GM18861 (cell line): ENCODE measurements around the gene GCK.

Experiments used
- ATAC-seq: cut with Tn5 transposase; IDR thresholded peaks from one replicate; pipeline ENCODE4 v1.9.1; 2021; ENCODE audit not compliant: unreplicated experiment

GCK gene

DNA sequence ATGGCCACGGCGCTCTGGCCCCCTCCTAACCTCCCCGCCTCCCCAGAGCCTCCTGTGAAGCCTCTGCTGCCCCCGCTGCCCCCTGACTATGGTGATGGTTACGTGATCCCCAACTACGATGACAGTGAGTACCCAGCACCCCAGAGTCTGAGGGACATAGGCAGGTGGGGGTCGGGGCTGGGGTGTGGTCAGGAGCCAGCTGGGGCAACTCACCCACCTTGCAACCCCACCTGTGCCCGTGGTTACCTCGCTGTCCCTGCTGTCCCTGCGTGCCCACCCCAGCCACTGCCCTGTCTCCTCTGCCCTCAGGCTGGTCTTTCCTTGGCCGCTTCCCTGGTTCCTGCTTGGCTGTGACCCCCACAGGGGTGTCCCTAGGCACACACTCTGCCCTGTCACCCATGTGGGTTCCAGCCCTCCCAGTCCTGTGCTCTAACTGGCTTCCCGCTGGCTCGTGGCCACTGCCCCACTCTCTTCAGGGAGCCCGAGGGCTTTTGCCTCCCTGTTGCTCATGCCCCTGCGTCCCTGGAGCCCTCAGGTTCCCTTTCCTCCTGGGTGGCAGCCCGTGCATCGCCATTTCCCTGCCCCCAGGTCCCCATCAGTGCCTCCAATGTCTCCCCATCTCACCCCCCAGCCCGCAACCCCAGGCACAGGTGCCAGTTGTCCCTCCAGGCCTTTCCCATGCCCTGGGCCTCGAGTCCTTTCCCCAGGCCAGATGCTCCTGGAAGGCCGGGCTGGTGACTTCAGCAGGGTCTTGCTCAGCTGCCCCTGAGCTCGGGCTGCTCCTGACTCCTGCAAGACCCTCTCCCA, 81.1 kb downstream of the GCK start:
- no peak for ATAC-seq

DNA sequence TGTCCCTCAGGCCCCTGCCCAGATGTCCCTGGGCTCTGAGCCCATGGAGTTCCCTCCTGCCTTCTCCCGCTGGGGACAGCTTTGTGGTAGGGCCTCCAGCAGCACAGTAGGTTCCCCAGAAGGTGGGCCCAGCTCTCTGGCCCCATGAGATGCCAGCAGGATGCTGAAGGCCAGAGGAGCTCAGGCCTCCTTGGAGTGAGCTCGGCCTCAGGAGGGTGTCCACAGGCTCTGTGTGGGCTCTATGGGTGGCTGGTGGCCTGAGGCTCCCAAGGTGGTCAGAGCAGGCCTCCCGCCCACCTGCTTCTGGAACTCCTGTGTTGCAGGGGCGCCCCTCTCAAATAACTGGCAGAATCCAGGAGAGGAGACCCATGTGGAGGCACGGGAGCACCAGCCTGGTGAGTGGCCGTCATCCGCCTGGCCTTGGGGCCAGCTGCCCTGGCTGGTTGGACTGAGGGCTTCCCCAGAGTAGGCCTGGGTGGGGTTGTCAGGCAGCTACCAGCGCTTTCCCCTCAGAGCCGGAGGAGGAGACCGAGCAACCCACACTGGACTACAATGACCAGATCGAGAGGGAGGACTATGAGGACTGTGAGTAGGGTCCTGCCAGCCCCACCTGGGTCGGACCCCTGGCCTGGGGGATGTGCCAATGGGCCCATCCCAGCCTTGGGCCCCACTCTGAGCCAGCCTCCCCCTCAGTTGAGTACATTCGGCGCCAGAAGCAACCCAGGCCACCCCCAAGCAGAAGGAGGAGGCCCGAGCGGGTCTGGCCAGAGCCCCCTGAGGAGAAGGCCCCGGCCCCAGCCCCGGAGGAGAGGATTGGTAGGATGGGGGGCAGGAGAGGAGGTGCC, 81.9 kb downstream of the GCK start:
- ATAC-seq: no peak

DNA sequence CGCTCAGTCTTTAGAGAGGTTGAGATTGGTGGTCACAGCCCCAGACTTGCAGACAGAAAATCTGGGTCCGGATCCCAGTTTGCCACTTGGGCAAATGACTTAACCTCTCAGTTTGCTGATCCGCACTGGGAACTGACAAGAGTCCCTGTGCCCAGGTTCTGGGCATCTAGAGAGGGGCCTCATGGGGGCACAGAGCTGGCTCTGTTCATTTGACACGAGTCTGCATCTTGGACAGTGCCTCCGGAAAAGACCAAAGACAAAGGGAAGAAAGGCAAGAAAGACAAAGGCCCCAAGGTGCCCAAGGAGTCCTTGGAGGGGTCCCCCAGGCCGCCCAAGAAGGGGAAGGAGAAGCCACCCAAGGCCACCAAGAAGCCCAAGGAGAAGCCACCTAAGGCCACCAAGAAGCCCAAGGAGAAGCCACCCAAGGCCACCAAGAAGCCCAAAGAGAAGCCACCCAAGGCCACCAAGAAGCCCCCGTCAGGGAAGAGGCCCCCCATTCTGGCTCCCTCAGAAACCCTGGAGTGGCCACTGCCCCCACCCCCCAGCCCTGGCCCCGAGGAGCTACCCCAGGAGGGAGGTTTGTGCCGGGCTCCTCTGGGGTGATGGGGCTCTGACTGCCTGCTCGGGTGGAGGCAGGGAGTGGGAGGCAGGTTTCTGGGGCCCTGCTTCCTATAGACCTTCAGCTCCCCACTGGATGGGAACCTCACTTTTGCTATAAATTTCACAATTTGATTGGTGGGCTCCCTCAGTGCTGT, 82.8 kb downstream of the GCK start:
- ATAC-seq: no peak

DNA sequence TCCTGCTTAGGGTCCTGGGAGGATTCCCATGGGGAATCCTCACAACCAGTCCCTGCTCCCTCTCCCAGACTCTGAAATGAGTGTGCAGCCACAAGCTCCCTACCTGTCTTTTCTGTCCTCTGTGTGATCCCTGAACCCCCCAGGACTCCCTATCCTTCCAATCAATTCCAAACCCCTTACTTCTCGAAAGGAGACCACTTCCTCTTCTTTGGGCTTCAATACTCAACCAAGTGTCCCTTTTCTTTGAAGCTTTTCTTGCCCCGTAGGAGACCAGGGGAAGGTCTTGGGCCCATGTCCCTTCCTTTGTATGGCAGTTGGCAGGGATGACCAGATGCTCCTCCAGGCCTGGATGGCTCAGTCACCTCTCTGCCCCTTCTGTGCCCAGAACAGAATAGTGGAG, 83.4 kb downstream of the GCK start:
- ATAC-seq: no peak

DNA sequence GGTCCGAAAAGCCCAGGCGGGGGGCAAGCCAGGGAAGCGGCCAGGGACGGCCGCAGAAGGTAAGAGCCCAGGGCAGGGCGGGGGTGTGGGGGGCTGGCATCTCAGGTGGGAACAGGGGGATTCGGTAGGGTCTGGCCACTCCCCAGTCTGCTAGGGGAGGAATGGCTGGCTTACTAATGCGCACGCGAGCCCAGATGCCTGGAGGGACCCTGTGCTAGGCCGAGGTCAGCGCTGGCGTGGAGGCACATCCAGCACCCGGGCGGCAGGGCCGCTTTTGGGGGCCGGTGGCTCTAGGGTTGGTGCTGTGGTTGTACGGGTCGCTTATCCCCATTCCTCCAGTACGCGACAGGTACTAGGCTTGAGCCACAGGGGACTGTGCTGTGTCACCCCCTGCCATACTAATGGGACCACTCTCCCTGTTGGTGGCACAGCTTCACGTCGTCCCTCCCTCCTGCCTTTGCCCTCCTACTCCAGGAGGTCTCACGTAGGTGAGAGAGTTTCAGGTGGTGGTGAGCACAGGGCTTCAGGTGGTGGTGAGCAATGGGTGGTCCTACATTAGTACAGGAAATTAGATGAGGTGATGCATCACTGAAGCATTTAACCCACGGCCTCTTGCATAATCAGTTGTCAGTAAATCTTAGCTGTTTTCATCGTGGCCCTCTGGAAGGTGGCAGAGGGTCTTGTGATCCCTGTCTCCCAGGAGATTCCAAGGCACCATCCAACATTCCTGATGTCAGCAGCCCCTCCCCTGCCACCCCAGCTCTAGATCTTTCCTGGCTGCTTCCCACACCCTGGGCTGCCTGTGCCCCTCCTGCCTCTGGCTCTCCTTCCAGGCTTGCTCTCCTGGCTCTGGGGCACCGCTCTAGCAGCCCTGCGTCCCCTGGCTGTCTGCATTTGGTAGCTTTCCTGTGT, 84.1 kb downstream of the GCK start:
- ATAC-seq: no peak

DNA sequence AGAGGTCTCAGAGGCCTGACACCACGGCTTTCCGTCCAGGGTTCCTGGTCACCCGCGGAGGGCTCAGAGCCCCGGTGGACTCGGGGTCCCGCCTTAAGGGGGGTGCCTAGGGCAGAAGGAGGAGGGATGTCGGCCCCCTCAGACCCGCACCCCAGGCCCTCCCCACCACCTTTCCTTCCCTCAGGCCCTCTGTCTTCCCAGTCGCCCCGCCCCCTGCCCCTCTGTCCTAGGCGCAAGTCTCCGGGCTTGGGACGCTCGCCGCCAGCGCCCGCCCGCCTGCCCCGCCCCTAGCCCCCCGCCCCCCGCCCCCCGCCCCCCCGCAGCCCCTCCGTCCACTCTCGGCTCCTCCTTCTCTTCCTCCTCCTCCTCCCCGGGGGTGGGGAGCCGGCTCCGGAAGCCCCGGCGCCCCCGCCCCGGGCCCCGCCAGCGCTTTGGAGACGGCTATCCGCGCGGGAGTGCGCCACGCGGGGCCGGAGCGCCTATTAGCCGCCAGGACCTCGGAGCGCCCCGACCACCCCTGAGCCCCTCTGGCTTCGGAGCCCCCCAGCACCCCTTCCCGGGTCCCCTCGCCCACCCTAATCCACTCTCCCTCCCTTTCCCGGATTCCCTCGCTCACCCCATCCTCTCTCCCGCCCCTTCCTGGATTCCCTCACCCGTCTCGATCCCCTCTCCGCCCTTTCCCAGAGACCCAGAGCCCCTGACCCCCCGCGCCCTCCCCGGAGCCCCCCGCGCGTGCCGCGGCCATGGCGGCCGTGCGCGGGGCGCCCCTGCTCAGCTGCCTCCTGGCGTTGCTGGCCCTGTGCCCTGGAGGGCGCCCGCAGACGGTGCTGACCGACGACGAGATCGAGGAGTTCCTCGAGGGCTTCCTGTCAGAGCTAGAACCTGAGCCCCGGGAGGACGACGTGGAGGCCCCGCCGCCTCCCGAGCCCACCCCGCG, 85.0 kb downstream of the GCK start, which contains the start of gene AEBP1:
Gene AEBP1, plus strand, starts transcription at position 423 of the 937 bp plus-strand sequence. Its CDS starts 321 bp downstream, at position 744.
- ATAC-seq: no peak

DNA sequence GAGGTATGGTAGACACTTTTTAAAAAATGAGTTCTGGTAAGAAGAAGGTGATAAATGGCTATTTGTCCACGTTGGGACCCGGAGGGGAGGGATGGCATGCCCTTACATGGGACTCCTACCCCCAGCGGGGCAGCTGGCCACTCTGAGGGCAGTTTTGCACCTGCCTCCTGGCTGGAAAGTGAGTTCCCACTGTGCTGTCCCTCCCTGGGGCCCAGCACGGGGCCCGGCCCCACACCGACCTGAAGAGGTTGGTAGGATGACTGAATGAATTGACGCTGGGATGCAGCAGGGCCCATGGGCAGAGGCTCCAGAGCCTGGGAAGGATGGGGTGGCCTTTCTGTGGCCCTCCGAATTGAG, 85.7 kb downstream of the GCK start:
- no peak for ATAC-seq

DNA sequence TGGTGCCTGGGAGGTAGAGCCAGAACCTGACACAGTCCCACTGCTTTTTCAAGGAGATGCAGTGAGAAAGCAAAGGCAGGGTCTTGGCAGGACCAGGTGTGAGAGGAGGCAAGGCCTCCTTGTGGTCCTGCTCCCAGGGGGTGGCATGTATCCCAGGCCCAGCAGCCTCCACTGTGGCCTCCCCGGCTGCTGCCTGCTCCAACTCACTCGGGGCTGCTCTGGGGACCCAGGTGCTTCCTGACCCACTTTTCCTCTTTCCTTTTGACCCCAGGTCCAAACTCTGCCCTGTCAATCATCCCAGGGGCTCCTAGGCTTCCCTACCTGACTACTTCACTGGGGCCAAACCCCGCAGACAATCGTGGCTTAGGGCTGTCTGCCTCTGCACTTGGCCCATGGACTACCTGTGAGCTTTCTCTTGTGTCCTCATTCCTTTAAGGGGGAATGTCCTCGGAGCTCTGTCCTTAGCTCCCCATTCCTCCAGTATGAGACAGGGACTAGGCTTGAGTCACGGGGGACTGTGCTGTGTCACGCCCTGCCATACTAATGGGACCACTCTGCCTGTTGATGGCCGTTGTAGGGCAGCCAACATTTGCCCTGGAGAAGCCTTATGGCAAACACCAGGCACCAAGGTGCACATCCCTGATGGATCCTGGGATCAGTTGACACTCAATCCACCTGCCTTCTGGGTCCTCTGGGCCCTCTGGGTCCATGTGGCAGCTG, 86.2 kb downstream of the GCK start:
- no peak for ATAC-seq

DNA sequence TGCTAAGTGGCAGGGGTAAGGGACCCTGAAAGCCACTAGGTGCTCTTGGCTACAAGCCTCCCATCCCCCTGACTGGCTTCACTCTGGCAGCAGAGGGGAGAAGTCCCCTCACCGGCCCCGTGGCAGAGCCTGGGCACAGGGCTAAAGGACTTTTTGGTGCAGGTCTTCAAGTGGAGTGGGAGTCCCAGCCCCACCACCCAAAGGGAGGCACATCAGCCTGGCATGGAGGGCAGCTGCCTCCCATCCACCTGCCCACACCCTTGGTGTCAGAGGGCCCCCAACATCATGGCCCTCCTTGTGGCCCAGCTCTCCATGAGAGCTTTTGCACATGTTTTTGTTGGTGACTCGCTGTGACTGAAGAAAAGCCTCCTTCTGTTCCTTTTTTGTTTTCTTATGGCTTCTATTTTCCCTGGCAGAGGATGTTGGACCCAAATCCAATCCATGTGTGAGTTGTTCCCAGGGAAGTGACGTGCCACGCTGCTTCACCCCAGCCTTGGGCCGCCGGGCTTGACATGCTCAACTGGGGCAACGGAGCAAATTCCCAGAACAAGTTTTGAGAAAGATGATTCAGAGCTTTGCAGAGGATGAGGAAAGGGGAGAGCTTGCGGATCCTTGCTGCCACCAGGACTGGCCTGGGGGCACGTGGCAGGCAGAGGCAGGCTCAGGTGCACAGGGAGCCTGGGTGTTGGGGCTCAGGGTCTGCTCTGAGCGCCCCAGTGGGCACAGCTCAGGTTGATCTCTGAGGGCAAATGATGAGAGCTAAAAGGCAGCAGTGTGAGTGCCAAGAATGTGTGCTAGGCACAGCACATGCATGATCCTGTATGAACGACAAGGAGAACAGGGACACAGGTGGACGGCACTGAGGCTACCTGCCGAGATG, 87.0 kb downstream of the GCK start:
- ATAC-seq: no peak

DNA sequence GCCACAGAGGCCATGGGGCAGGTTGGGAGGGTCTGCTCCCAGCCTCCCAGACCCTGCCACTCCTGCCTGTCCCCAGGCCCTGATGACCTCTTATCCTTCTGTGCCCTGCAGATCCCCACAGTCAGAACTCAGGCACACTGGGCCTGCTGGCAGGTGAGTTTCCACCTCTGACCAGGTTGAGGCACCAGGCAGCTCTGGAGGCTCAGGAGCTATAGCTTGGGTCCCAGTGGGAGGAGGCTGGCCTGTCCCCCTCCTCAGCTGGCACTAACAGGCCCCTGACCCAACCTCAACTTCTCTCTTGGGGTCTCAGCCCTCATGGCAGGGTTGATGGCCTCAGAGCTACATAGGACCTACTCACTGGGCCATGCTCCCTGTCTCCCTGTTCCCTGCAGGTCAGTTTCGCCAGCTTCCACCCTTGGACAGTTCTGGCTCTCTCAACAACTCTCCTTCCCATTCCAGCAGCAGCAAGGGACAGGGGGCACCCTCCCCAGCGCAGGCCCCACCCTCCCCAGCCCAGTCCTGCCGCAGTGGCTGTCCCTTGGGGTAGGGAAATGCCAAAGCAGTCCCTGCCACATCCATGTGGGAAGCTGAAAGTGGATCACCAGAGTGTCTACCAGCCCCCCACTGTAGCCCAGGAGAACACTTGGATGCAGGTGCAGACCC, 87.8 kb downstream of the GCK start:
- ATAC-seq: no peak

DNA sequence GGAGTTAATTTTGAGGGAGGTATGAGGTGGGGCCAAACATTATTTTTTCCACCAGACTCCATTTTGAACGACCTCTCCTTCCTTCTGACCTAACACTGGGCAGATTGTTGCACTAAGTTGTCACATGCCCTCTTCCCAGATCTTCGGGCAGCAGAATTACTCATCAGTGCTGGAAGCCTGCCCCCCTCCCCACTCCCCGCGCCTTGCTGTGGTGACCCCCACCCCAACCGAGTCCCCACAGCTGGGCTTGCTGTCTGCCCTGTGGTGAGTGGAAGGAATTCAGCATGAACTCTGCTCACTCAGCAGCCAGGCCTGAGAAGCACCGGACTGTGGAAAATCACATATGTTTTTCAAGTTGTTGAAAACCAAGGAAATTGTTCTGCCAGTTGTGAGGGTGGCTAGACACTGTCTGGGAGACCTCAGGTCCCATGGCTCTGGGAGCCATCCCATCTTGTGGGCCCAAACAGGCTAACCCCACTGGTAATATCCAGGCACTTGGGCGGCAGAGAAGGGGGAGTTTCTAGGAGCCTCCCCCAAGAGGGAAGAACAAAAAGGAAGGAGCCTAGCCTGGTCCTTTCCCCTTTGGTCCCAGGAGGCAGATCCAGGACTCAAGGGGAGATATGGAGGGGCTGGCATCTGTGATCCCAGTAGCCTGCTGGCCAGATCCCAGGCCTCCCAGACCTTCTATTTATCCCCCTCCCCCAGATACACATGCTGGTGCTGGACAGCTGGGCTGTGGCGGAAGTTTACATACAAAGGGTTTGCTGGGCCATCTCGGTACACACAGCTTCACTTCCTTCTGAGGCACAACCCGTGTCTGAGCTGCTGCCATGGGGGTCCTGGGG, 88.6 kb downstream of the GCK start:
- no peak for ATAC-seq

DNA sequence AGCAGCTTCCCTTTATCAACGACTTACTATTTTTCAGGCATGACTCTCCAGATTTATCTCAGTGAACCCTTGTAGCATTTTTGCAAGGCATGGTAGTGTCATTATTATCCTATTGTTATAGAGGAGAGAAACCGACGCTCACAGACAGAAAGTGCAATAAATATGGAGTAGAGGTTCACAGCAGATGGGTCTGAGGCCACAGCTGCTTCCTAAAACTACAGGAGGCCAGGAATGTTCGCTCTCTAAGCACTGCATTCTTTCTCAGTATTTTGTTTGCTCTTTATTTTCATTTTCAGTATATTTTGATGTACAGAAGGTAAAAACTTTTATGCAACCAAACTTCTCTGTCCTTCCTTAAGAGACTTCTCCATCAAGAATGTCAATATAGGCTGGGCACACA, 89.6 kb downstream of the GCK start:
- no peak for ATAC-seq

DNA sequence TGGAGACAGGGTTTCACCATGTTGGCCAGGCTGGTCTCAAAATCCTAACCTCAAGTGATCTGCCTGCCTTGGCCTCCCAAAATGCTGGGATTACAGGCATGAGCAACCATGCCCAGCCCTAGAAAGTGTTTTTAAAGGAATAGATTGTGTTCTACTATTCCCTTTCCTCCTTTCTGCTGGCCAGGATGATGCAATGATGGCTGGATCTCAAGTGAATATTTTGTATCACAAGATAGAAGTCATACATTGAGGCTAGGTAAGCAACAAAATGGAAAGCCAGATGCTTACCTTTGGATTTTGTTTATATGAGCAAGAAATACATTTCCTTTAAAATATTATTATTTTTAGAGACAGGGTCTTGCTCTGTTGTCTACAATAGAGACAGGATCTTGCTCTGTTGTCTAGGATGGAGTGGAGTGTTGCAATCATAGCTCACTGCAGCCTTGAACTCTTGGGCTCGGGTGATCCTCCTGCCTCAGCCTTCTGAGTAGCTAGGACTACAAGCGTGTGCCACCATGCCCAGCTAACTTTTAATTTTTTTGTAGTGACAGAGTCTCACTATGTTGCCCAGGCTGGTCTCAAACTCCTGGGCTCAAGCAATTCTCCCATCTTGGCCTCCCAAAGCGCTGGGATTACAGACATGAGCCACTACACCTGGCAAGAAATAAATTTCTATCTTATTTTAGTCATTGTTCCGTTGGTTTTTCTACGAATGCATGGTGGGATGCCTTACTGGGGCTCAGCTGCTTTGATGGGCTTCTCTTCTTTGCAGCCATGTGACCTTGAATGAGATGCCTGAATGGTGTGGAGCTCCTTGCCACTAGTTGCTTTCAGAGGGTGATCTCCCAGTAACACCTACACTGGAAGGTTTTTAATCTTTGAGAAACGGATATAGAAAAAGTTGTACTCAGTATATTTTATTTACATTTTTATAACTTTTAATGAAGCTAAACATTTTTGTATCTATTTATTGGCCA, 90.9 kb downstream of the GCK start:
- ATAC-seq: no peak

DNA sequence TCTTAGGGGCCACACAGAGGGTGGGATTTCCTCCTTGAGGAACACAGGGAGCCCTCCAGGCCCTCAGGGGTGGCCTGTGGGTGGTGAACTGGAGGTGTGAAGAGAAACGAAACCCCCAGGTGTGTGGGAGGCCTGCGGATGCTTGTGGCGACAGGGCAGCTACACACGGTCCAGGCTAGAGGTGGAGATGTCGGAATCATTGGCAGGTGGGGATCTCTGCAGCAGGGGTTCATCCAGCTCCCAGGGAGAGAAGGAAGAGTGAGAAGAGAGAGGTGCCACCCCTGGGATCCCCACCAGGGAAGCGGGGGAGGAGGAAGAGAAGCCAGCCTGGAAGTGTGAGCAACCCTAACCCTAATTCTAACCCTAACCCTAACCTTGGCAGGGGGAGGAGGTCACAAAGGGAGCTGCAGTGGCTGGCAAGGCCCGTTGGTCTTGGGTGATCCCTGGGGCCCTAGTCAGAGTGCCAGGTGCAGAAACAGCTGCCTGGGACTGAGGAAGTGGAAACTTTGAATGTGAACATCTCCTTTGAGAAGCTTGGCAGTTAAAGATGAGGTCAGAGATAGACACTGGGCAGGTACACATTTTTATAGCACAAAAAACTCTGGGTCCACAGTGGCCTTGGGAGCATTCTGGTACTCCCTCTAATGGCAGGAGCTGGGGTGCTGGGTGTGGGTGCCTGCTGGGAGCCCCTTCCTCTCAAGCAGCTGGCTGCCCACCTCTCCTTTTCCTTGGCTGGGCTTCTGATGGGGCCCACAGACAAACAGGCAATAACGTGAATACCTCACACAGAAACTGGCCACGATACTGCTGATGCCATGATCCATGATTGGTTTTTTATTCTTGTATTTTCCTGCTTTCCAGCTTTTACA, 91.9 kb downstream of the GCK start:
- ATAC-seq: peak; percentile 66
